ENCODE data around the gene SSBP1. TPM values are rescaled to one million over a fixed set of nuclear protein-coding genes. Genes with fewer than 3 reads are reported as not detected.

SSBP1 gene
- total and polyA plus RNA-seq, 2 of the 4 experiments (the other 2 are of a cell fraction), result 158 to 204 TPM

- Histone ChIP-seq H2BK120ac (ENCODE audit: low read depth, low read length) (no peak overlapping the region), H3K9ac (ENCODE audit: low read depth, low read length) (no peak overlapping the region), H3K56ac (ENCODE audit: extremely low read depth, insufficient read depth, low read length) (no peak overlapping the region), H4K5ac (ENCODE audit: low read depth, low read length) (no peak overlapping the region), H2AK9ac (replicated peaks; ENCODE audit: low read depth, low read length, poor library complexity) (no peak overlapping the region), H2BK5ac (ENCODE audit: low read depth, low read length, poor library complexity, severe bottlenecking) (no peak overlapping the region), H2BK15ac (ENCODE audit: low read depth, low read length) (no peak overlapping the region), H3K18ac (ENCODE audit: low read depth, low read length) (no peak overlapping the region), H3K27ac (ENCODE audit: insufficient read depth, low read length) (no peak overlapping the region), H4K20me1 (ENCODE audit: insufficient read depth, low read length) (no peaks in the 10 kb centered on the region; the same call in 1 of the 2 replicates), H3K14ac (replicated peaks; ENCODE audit: low read depth, low read length) (no peak overlapping the region), H2AK5ac (ENCODE audit: low read depth, low read length) (no peak overlapping the region), H3K36me3 (ENCODE audit: control insufficient read depth, insufficient read depth, low read length) (no peaks in the 10 kb centered on the region), H4K91ac (ENCODE audit: insufficient read depth, low read depth, low read length) (no peak overlapping the region), H3K9me3 (ENCODE audit: control insufficient read depth, insufficient read depth, low read length) (no peaks in the 10 kb centered on the region), H3K4me3 (ENCODE audit: insufficient read depth, low read depth, low read length) (no peak overlapping the region), H3K79me1 (ENCODE audit: low read depth in 1 of 2, low read length in 2 of 2) (peaks cover 8 to 11% of the 10 kb centered on the region in 2 experiments; a peak in 2 of 4 replicates), H3K9me1 (ENCODE audit: insufficient read depth, low read length) (no peaks in the 10 kb centered on the region), H3K4me2 (ENCODE audit: low read depth, low read length) (no peak overlapping the region), H3K23ac (ENCODE audit: low read depth, low read length) (no peak overlapping the region), H2BK20ac (ENCODE audit: low read depth, low read length) (no peak overlapping the region), H2AFZ (replicated peaks; ENCODE audit: low read length, poor library complexity) (no peak overlapping the region), H3K27me3 (ENCODE audit: control insufficient read depth, insufficient read depth, low read length) (peaks cover 3% of the 10 kb centered on the region; the same call in 1 of the 2 replicates), H4K8ac (ENCODE audit: low read depth in 2 of 2, low read length in 2 of 2) (no peak overlapping the region), H3K4me1 (ENCODE audit: control insufficient read depth, insufficient read depth, low read length) (peaks cover 1% of the 10 kb centered on the region; the same call in 1 of the 2 replicates), H3K4ac (ENCODE audit: low read depth, low read length) (no peak overlapping the region)
- ChIA-PET CTCF (interaction anchor here (1.5 kb wide), 1 partner anchor 40 kb away, joined by 5 read pairs; the partner anchor contains the start of gene SSBP1), POLR2A (ENCODE audit: unreplicated experiment) (no interaction called here)
- dilution Hi-C loops (cut with HindIII; ENCODE audit: low sequenced_read_pairs, unreplicated experiment) (no loop called here), in situ Hi-C loops (cut with MboI; ENCODE audit: low sequenced_read_pairs) (no loop called here), intact Hi-C loops (cut with micrococcal nuclease) (no loop called here)
- no TSS peak for BruUV-seq (replicated peaks)
- no peak for DNase-seq
- ATAC-seq (ENCODE audit: low read depth), result no peak
- WGBS, 2 experiments (ENCODE audit: extremely low coverage in 2 of 2, insufficient read length in 1 of 2), result no CpG with 5 or more reads among the region's 1 CpG
- TF ChIP-seq, protein P1, sequence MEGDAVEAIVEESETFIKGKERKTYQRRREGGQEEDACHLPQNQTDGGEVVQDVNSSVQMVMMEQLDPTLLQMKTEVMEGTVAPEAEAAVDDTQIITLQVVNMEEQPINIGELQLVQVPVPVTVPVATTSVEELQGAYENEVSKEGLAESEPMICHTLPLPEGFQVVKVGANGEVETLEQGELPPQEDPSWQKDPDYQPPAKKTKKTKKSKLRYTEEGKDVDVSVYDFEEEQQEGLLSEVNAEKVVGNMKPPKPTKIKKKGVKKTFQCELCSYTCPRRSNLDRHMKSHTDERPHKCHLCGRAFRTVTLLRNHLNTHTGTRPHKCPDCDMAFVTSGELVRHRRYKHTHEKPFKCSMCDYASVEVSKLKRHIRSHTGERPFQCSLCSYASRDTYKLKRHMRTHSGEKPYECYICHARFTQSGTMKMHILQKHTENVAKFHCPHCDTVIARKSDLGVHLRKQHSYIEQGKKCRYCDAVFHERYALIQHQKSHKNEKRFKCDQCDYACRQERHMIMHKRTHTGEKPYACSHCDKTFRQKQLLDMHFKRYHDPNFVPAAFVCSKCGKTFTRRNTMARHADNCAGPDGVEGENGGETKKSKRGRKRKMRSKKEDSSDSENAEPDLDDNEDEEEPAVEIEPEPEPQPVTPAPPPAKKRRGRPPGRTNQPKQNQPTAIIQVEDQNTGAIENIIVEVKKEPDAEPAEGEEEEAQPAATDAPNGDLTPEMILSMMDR (conservative IDR thresholded peaks at IDR 0.05; ENCODE audit: low read depth, low read length), result no peak
- TF ChIP-seq, protein P2, sequence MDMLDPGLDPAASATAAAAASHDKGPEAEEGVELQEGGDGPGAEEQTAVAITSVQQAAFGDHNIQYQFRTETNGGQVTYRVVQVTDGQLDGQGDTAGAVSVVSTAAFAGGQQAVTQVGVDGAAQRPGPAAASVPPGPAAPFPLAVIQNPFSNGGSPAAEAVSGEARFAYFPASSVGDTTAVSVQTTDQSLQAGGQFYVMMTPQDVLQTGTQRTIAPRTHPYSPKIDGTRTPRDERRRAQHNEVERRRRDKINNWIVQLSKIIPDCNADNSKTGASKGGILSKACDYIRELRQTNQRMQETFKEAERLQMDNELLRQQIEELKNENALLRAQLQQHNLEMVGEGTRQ (IDR thresholded peaks at IDR 0.05; ENCODE audit: low read depth, low read length), result no peak
- no peak for TF ChIP-seq MAZ (IDR thresholded peaks at IDR 0.05; ENCODE audit: borderline replicate concordance, low read depth, low read length)
- no peak for TF ChIP-seq BHLHE40 (IDR thresholded peaks at IDR 0.05; ENCODE audit: low read depth, low read length)
- TF ChIP-seq CHD1 (IDR thresholded peaks at IDR 0.05; ENCODE audit: low read depth, low read length), result no peak
- TF ChIP-seq FOS (IDR thresholded peaks at IDR 0.05; ENCODE audit: low read depth, low read length), result no peak
- no peak for TF ChIP-seq MXI1 (IDR thresholded peaks at IDR 0.05; ENCODE audit: borderline replicate concordance, low read depth, low read length)
- no peak for TF ChIP-seq NFE2L2 (IDR thresholded peaks at IDR 0.05; ENCODE audit: low read depth, low read length)
- no peak for TF ChIP-seq RCOR1 (IDR thresholded peaks at IDR 0.05; ENCODE audit: insufficient replicate concordance, low read length)
- no peak for TF ChIP-seq CEBPB (IDR thresholded peaks at IDR 0.05; ENCODE audit: low read depth, low read length)
- no peak for TF ChIP-seq POLR2A (IDR thresholded peaks at IDR 0.05; ENCODE audit: low read depth, low read length)
- no peak for TF ChIP-seq RFX5 (IDR thresholded peaks at IDR 0.05; ENCODE audit: low read depth, low read length)
- no peak for TF ChIP-seq SMC3 (IDR thresholded peaks at IDR 0.05; ENCODE audit: low read depth, low read length)
- TF ChIP-seq ELK1 (IDR thresholded peaks at IDR 0.05; ENCODE audit: borderline replicate concordance, low read depth, low read length), result no peak
- TF ChIP-seq MAFK (IDR thresholded peaks at IDR 0.05; ENCODE audit: low read depth, low read length), result no peak
These were observed 39.7 kb upstream of the SSBP1 start for GRCh38 chr7:141698247-141699015.
